ENCODE measurements around the gene MMP25.

MMP25 gene

DNA sequence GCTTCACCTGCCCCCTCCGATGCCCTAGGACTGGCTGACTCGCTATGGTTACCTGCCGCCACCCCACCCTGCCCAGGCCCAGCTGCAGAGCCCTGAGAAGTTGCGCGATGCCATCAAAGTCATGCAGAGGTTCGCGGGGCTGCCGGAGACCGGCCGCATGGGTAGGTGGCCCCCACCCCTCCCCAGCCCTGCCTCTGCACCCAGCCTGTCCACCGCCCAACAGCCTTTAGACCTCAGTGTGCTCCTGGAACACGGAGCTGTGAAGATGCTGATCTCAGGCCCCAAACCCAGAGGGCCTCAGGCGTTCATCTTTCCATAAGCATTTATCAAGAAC, 993 bp downstream of the MMP25 start:
- Histone ChIP-seq H4K20me1 (ENCODE audit: insufficient read depth, low read length) (no peaks in the 10 kb centered on the region), H3K27ac (ENCODE audit: low read length) (no peak overlapping the region), H3K4me2 (ENCODE audit: low read length) (no peak overlapping the region), H3K9me3 (ENCODE audit: insufficient read depth, low read length) (no peaks in the 10 kb centered on the region), H3K4me1 (ENCODE audit: low read length) (0 out of 2 replicates have a peak, but pooled peaks cover 4% of the 10 kb centered on the region), H3K79me2 (ENCODE audit: low read length) (no peaks in the 10 kb centered on the region), H3K27me3 (ENCODE audit: low read depth, low read length) (no peaks in the 10 kb centered on the region), H2AFZ (ENCODE audit: low read depth, low read length) (no peak overlapping the region), H3K36me3 (replicated peaks; ENCODE audit: low read depth, low read length) (no peaks in the 10 kb centered on the region), H3K9ac (ENCODE audit: low read length) (no peak overlapping the region), H3K4me3 (ENCODE audit: low read length) (no peak overlapping the region)
- TF ChIP-seq CTCF (IDR thresholded peaks at IDR 0.05; ENCODE audit: low read depth, low read length) = no peak
- no peak for TF ChIP-seq EZH2phosphoT487 (IDR thresholded peaks at IDR 0.05; ENCODE audit: low read depth)

- Histone ChIP-seq H3K4me2 (ENCODE audit: low read length) (no peak overlapping the region), H3K4me3 (ENCODE audit: low read length) (no peak overlapping the region), H3K4me1 (ENCODE audit: low read length) (no peaks in the 10 kb centered on the region), H3K9me3 (ENCODE audit: insufficient read depth, low read length) (no peaks in the 10 kb centered on the region), H2AFZ (ENCODE audit: low read depth, low read length) (no peak overlapping the region), H3K27me3 (ENCODE audit: low read depth, low read length) (no peaks in the 10 kb centered on the region), H4K20me1 (ENCODE audit: insufficient read depth, low read length) (0 out of 2 replicates have a peak, but pooled peaks cover 4% of the 10 kb centered on the region), H3K27ac (ENCODE audit: low read length) (no peak overlapping the region), H3K9ac (ENCODE audit: low read length) (no peak overlapping the region), H3K79me2 (ENCODE audit: low read length) (no peaks in the 10 kb centered on the region), H3K36me3 (replicated peaks; ENCODE audit: low read depth, low read length) (no peaks in the 10 kb centered on the region)
- TF ChIP-seq EZH2phosphoT487 (IDR thresholded peaks at IDR 0.05; ENCODE audit: low read depth) (no peak), CTCF (IDR thresholded peaks at IDR 0.05; ENCODE audit: low read depth, low read length) (no peak)
Measured at GRCh38 chr16:3049921-3050481, 3.6 kb downstream of the MMP25 start.

DNA sequence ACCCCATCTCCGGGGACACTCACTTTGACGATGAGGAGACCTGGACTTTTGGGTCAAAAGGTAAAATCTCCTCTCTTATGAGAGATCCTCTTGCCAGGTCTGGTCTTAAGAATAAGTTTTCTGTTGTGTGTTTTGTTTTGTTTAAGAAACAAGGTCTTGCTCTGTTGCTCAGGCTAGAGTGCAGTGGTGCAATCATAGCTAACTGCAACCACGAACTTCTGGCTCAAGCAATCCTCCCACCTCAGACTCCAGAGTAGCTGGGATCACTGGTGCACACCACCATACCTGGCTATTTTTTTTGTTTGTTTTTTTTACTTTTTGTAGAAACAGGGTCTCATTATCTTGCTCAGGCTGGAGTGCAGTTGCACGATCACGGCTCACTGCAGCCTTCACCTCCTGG, 4.1 kb downstream of the MMP25 start:
- no peak overlapping the region for H3K4me2 ChIP-seq (ENCODE audit: low read length)
- 0 out of 2 replicates have a peak, but pooled peaks cover 4% of the 10 kb centered on the region for H4K20me1 ChIP-seq (ENCODE audit: insufficient read depth, low read length)
- H3K79me2 ChIP-seq (ENCODE audit: low read length) = no peaks in the 10 kb centered on the region
- H3K4me1 ChIP-seq (ENCODE audit: low read length) = no peaks in the 10 kb centered on the region
- TF ChIP-seq CTCF (IDR thresholded peaks at IDR 0.05; ENCODE audit: low read depth, low read length) (no peak), EZH2phosphoT487 (IDR thresholded peaks at IDR 0.05; ENCODE audit: low read depth) (no peak)
- no peaks in the 10 kb centered on the region for H3K27me3 ChIP-seq (ENCODE audit: low read depth, low read length)
- H3K27ac ChIP-seq (ENCODE audit: low read length) = no peak overlapping the region
- H3K9ac ChIP-seq (ENCODE audit: low read length) = no peak overlapping the region
- H3K36me3 ChIP-seq (replicated peaks; ENCODE audit: low read depth, low read length) = no peaks in the 10 kb centered on the region
- H3K9me3 ChIP-seq (ENCODE audit: insufficient read depth, low read length) = no peaks in the 10 kb centered on the region
- no peak overlapping the region for H2AFZ ChIP-seq (ENCODE audit: low read depth, low read length)
- H3K4me3 ChIP-seq (ENCODE audit: low read length) = no peak overlapping the region

DNA sequence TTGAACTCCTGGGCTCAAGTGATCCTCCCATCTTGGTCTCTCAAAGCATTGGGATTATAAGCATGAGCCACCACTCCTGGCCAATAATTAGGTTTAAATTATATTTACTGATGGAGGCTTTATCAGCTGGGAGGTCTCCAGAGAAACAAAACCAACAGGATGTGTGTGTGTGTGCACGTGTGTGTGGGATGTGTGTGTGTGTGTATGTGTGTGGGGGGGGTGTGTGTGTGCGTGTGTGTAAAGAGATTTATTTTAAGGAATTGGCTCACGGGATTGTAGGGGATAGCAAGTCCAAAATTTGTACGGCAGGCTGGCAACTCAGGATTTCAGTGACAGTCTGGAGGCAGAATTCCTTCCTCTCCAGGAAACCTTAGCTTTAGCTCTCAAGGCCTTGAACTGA, 4.6 kb downstream of the MMP25 start:
- Histone ChIP-seq H3K27me3 (ENCODE audit: low read depth, low read length) (no peaks in the 10 kb centered on the region), H3K79me2 (ENCODE audit: low read length) (no peaks in the 10 kb centered on the region), H3K27ac (ENCODE audit: low read length) (no peak overlapping the region), H3K4me3 (ENCODE audit: low read length) (no peak overlapping the region), H3K9ac (ENCODE audit: low read length) (no peak overlapping the region), H3K4me1 (ENCODE audit: low read length) (no peaks in the 10 kb centered on the region), H3K36me3 (replicated peaks; ENCODE audit: low read depth, low read length) (no peaks in the 10 kb centered on the region), H3K4me2 (ENCODE audit: low read length) (no peak overlapping the region), H4K20me1 (ENCODE audit: insufficient read depth, low read length) (0 out of 2 replicates have a peak, but pooled peaks cover 4% of the 10 kb centered on the region), H2AFZ (ENCODE audit: low read depth, low read length) (no peak overlapping the region), H3K9me3 (ENCODE audit: insufficient read depth, low read length) (no peaks in the 10 kb centered on the region)
- no peak for TF ChIP-seq CTCF (IDR thresholded peaks at IDR 0.05; ENCODE audit: low read depth, low read length)
- no peak for TF ChIP-seq EZH2phosphoT487 (IDR thresholded peaks at IDR 0.05; ENCODE audit: low read depth)

Data from OCI-LY3 (cell line).